Choroid plexus epithelial cell (primary cell): ENCODE results near the gene PLCB1.

Experiments used
- DNase-seq: peaks from one replicate; pipeline ENCODE4 v3.0.0-alpha.2; 2010; ENCODE audit warnings: low read depth
- H3K4me3 ChIP-seq: 2 replicates; pipeline ENCODE4 v1.5.1; 2011; ENCODE audit warnings: low read depth, mild to moderate bottlenecking, control low read depth, low read length, moderate library complexity
- TF ChIP-seq, protein P1 (sequence below): conservative IDR thresholded peaks from 2 replicates; pipeline ENCODE4 v1.5.1; 2011; ENCODE audit warnings: low read depth, mild to moderate bottlenecking, control low read depth, inconsistent platforms, low read length, moderate library complexity

The PLCB1 gene

DNA sequence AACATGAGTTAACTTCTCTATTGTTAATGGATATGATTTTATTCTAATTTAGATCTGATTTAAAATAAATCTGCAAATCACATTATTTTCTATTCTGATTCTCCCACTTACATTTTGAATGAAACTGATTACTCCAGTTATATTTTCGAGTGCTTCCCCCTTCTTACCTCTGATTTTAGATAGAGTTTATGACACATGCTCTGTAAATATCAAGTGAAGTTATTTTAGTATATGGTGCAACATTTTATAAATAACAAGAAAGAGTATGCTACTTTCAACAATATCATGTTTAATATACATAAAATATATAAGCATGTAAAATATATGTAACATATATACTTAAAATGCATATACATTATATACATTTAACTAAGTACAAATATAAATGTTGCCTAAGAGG lies 38.9 kb downstream of the PLCB1 start:
- TF ChIP-seq, protein P1, sequence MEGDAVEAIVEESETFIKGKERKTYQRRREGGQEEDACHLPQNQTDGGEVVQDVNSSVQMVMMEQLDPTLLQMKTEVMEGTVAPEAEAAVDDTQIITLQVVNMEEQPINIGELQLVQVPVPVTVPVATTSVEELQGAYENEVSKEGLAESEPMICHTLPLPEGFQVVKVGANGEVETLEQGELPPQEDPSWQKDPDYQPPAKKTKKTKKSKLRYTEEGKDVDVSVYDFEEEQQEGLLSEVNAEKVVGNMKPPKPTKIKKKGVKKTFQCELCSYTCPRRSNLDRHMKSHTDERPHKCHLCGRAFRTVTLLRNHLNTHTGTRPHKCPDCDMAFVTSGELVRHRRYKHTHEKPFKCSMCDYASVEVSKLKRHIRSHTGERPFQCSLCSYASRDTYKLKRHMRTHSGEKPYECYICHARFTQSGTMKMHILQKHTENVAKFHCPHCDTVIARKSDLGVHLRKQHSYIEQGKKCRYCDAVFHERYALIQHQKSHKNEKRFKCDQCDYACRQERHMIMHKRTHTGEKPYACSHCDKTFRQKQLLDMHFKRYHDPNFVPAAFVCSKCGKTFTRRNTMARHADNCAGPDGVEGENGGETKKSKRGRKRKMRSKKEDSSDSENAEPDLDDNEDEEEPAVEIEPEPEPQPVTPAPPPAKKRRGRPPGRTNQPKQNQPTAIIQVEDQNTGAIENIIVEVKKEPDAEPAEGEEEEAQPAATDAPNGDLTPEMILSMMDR, result no peak
- DNase-seq, result no peak
- H3K4me3 ChIP-seq, result no peak overlapping the region

DNA sequence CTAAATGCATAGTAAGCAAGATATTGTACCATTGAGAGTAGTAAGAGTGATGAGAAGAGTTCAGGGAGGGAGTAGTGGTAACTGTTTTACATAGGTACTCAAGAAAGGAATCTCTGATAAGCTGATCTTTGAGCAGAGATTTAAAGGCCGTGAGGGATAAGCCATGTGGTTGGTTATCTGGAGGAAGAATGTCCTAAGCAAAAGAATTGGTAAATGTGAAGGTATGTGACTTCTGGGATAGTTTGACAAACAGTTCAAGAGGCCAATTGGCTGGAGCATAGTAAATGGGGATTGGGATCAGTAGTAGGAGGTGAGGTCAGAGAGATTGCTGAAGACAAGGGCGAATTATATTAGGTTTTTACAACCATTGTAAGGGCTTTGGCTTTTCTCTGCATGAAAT lies 40.1 kb downstream of the PLCB1 start:
- TF ChIP-seq, protein P1, result no peak
- DNase-seq, result no peak
- no peak overlapping the region for H3K4me3 ChIP-seq

DNA sequence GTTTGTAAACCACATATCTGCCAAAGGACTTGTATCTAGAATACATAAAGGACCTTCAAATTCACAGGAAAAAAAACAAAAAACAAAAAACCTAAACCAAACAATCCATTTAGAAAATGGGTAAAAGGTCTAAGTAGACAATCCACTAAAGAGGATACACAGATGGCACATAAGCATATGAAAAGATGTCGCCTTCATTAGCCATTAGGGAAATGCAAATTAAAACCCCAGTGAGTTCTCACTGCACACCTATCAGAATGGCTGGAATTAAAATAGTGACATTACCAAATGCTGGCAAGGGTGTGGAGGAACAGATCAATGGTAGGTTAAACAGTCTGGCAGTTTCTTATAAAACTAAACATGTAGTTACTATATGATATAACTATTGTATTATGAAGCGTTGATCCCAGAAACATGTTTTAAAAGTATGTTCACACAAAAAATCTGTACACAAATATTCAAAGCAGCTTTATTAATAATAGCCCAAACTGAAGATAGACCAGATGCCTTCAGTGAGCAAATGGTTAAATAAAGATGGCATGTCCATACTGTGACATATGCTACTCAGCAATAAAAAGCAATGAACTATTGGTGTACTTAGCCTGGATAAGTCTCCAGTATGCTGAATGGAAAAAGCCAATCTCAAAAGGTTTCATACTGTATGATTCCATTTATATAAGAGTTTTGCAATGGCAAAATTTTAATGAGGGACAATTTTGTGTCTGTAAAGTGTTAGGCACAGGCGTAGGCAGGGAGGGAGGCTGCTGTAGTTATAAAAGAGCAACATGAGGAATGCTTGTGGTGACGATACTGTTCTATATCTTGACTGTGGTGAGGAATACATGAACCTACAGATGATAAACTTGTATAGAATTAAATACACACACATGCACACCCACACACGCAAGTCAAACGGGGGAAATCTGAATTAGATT lies 43.9 kb downstream of the PLCB1 start:
- TF ChIP-seq, protein P1, result no peak
- no peak overlapping the region for H3K4me3 ChIP-seq
- no peak for DNase-seq

GRCh38 chr20:8183526-8183925 lies 51.5 kb downstream of the PLCB1 start:
- peak; percentile 76 for DNase-seq
- TF ChIP-seq, protein P1, result no peak
- no peak overlapping the region for H3K4me3 ChIP-seq

DNA sequence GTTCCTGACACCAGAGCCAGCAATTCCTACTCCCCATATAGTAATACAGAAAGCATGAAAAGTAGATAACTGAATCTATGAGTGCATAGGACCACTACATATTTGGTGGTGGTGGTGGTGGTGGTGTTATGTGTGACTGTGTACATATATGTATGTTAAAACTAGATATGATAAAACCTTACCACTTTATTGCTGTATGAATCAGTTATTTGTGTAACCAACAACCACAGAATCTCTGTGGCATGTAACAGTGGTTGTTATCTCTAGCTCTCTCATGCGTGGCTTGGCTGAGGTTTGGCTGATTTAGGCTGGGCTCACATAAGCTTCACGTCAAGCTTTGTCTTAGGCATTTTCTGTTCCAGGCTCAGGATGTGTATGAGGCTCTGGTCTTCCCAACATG lies 55.7 kb downstream of the PLCB1 start:
- no peak overlapping the region for H3K4me3 ChIP-seq
- TF ChIP-seq, protein P1, result no peak
- DNase-seq, result no peak

- no peak overlapping the region for H3K4me3 ChIP-seq
- DNase-seq, result no peak
- TF ChIP-seq, protein P1, result no peak
Observed at GRCh38 chr20:8190043-8190880, 58.2 kb downstream of the PLCB1 start.
